Measurements from ENCODE around the gene CMKLR1.

Gene CMKLR1

DNA sequence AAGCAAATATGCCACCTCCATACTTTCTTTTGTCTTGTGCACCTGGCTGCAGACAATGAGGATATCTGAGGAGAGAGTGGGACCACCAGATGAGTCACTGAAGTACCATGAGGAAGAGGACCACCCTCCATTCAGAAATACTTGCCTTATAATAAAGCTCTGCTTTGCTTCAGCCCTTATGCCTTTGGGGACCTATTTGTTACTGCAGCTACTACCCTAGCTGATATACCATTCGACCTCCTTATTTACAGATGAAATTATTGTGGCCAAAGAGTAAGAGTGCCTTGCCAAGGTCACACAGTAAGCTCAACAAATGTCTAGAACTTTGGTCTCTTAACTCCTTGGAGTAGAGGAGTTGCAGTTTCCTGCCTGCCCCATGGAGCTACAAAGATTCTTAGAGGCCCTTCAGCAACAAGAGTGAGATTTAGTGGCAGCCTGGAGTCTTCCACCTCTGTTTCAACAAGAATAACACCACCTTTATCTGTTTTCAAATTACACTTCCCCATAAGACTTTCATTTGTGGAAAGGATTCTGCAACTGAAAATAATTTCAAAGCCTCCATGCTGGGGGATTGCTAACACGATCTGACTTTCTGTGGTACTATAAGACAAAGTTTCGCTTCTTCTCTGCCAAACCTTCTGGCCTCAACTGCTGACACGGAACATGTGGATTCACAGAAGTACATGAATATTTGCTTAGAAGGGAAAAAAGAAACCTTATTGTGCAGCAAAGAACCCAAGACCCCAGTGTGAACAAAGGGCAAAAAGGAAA is 3.6 kb downstream of the CMKLR1 start:
- DNase-seq (ENCODE audit: insufficient read length, low spot score) (no peak), FAIRE-seq (no peak)
- no peak for TF ChIP-seq POLR2A (IDR thresholded peaks at IDR 0.05; ENCODE audit: low read depth, low read length)

DNA sequence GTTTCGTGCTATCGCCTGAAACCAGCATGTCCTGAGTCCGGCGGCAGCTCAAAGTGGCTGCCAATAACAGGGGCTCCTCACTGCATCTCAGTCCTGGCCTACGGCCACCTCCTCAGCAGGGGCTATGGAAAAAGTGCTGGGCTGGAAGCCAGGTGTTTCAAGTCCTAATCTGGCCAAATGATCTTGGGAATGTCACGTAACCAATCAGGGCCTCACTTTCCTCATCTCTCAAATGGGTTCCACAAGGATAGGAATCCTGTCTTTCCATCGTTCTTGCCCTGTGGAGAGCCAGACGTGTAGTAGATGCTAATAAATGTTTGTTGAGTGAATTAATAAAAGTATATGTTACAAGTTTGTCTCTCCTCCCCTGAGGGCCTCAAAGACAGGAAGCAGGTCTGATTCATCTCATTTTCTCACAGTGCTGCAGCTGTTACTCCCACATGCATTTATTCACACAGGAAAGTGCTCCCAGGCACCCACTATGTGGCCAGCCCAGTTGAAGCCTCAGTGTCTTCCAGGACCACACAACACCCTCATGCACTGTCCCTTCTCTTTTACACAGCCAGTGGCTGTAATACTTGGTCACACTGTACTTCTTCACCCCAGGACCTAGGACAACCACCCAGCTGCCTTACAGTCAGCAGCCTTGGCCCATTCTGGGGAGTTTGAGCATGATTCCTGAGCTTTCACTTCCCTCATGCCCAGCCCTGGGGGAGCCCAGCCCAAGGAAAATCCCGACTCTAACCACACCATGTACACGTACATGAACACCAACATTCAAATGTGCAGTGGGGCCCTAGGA is 5.0 kb downstream of the CMKLR1 start:
- FAIRE-seq, result no peak
- DNase-seq (ENCODE audit: insufficient read length, low spot score), result no peak
- no peak for TF ChIP-seq POLR2A (IDR thresholded peaks at IDR 0.05; ENCODE audit: low read depth, low read length)

DNA sequence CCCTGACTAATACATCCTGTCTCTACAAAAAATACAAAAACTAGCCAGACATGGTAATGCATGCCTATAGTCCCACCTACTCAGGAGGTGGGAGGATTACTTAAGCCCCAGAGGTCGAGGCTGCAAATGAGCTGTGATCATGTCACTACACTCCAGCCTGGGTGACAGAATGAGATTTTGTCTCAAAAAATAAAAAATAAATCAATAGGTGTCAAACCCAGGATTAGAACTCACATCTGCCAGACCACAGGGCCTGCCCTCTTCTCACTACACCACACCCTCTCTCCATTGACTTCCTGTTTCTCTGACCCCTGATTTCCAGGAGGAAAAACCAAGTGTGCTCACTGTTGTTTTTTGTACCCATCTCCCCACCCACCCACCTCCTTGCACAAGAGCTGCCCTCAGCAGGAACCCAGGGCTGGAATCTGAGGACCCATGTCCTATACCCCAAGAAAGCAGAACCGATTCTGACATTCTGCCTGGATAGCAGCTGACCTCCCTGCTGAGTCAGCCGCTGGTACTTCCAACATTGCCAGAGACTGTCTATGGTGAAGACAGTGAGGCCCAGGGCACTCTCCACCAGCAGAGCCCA is 6.2 kb downstream of the CMKLR1 start:
- no peak for DNase-seq (ENCODE audit: insufficient read length, low spot score)
- TF ChIP-seq POLR2A (IDR thresholded peaks at IDR 0.05; ENCODE audit: low read depth, low read length), result no peak
- no peak for FAIRE-seq

DNA sequence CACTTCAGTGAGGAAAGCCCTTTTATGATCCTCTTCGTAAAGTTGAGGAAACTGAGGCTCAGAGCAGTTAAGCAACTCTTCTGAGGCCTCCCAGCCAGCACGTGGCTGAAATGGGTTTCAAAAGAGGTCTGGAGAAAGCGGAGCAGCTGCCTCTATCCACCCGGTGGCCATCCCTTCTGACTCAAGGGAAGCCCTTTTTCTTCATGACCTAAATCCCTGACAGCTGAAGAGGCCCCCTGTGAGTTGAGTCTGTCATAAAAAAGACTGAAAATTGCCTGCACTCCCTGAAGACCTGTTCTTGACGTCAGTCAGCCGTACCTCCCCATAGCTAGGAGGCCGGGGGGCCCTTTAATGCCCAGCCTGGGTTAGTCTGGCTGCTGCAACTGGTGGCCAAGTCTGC is 10.7 kb downstream of the CMKLR1 start:
- DNase-seq (ENCODE audit: insufficient read length, low spot score) (no peak), FAIRE-seq (no peak)
- TF ChIP-seq POLR2A (IDR thresholded peaks at IDR 0.05; ENCODE audit: low read depth, low read length), result no peak

DNA sequence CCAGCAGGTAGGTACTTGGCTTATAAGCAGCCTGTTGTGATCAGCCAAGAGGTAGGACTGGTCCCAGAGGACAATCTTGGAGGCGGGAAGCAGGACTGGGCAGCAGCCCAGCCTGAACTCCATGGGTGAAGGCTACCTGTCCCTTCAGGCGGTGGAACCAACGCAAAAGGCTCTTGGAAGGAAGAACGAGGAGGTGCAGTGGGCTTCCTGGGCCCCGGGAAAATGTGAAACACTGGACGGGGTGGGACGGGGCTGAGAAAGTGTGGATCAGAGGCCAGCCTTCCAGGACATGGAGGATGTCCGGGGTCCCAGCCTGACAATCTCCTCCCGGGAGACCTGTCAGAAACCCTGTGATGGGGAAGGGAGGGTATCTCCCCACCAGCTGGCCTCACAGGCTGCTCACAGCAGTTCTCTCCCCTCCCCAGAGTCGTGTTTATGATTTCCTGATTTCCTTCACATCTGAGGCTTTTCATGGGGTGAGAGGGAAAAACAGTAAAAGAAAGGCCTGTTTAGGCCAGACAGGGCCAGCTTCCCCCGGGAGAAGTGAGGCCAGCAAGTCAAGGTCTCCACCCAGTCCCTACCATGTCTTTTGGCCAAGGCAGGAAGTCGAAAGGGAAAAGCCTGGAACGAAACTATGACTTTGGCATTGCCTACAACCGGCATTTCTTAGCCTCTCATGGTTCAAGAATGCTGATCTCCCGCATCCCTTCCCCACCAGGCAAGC is 11.3 kb downstream of the CMKLR1 start:
- TF ChIP-seq POLR2A (IDR thresholded peaks at IDR 0.05; ENCODE audit: low read depth, low read length), result no peak
- FAIRE-seq, result no peak
- DNase-seq (ENCODE audit: insufficient read length, low spot score), result no peak

DNA sequence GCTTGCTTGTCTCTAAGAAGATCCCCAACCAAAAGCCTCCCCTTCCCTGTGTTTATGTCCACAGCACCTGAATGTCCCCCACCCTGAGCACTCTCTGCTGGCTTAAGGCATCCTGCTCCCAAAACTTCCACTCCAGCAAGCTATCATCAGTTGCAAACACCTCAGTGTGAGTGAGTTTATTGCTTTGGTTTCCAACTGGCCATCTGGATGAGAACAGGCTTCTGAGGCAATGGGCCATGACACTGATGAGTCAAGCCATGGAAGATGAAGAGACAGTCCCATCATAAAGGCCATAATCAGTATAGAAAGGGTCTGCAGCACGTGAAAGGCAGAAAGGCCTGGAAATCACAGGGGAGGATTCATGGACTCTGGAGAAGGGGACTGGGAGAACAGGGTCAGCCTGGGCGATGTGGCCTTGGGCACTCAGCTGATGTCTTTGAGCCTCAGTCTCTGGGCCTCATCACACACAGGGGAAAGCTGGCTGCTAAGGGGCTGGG is 12.8 kb downstream of the CMKLR1 start:
- TF ChIP-seq POLR2A (IDR thresholded peaks at IDR 0.05; ENCODE audit: low read depth, low read length), result no peak
- no peak for FAIRE-seq
- DNase-seq (ENCODE audit: insufficient read length, low spot score), result no peak

DNA sequence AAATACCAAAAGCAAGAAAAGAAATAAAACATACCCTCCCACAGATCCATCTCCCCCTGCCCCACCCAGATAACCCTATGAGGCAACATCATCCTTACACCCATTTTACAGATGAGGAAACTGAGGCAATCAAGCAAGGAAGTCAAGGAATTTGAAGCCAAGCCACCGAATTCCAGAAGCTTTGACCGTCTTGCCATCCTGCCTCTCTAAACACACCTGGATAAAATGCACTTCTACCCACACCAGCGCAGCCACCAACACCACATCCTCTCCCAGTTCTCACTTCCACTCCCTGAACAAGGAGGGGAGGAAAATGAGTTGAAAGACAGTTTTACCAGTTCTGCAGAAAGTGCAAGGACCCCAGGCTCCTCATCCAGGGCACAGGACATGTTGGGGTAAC is 13.6 kb downstream of the CMKLR1 start:
- DNase-seq (ENCODE audit: insufficient read length, low spot score) (no peak), FAIRE-seq (no peak)
- no peak for TF ChIP-seq POLR2A (IDR thresholded peaks at IDR 0.05; ENCODE audit: low read depth, low read length)

DNA sequence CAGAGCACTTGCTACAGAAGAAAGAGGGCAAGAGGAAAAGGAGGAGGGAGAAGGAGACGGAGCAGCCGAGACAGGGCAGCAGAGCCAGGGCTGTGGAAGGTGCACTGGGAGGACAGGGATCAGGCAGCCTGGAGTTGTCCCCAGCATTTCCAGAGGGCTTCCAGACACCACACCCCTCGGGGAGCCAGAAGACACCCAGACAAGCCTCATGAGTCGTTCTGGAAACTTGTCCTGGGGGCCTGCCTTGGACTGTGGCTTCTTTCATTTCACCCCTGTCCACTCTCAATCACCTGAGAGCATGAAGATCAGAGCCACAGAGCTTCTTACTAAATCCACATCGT is 14.1 kb downstream of the CMKLR1 start:
- FAIRE-seq, result no peak
- DNase-seq (ENCODE audit: insufficient read length, low spot score), result no peak
- TF ChIP-seq POLR2A (IDR thresholded peaks at IDR 0.05; ENCODE audit: low read depth, low read length), result no peak

DNA sequence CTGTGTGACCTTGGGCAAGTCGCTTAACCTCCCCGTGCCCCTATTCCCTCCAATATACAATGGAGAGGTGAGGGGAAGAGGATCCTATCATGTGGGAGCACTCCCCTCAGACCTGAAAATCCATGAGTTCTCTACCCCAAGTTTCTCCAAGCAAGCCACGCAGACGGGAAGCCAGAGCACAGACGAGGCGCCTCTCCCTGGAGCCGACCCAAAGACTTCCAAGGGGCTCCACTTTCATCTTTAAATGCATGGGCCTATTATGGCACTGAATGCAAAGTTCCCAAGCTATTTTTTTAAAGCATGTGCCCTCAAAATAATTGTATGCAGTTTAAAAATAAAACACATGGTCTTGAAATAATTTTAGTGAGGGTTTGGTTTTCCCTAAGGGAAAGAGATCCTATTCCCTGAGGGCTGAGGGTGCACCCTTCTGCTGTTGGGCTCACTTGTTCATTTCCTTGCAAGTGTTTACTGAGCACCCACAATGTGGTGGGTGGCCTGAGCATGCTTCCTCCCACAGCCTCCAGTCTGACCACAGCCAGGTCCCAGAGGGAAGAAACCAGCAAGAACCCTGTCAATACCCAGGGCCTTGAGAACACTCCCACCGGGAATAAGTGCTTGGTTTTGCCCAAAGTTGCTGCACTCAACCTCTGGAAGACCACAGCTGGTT is 14.6 kb downstream of the CMKLR1 start:
- TF ChIP-seq POLR2A (IDR thresholded peaks at IDR 0.05; ENCODE audit: low read depth, low read length), result no peak
- FAIRE-seq, result no peak

DNA sequence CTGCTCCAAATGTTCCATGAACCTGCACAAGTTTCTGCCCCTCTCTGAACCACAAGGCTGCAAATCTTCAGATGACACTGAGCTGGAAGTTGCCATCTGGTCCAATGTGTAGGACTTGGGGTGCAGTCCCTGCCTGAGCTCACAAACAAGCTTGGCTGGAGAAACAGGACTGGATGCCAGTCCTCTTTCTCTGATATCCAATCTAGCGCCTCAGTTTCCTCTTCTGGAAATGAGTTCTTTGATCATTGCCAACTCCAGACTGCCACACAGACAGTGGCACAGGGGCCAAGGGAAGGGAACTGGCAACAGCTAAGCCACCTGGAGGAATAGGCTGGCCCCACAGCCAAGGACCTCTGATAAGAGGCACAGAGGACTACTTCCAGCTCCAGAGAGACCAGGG is 15.5 kb downstream of the CMKLR1 start:
- FAIRE-seq, result no peak
- TF ChIP-seq POLR2A (IDR thresholded peaks at IDR 0.05; ENCODE audit: low read depth, low read length), result no peak
- no peak for DNase-seq (ENCODE audit: insufficient read length, low spot score)

More for the DNA sequence above, 14.6 kb downstream of the CMKLR1 start:
- DNase-seq (ENCODE audit: insufficient read length, low spot score), result no peak

DNA sequence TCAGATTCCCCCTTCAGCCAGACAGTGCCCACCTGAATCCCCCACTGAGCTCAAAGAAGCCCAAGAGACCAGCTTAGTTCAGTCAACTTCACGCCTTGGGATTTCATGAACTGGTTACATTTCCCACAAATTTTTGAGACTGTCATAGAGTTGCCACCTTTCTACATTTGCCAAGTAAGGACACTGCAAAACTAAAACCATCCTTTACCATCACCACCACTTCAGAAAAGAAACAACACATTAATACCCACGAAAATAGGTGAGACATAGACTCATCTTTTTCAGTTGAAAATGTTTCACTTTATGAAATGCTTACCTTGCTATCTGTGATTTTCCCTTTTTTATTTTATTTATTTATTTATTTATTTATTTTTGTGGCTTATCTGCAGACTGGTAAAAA is 16.1 kb downstream of the CMKLR1 start:
- DNase-seq (ENCODE audit: insufficient read length, low spot score) (no peak), FAIRE-seq (no peak)
- TF ChIP-seq POLR2A (IDR thresholded peaks at IDR 0.05; ENCODE audit: low read depth, low read length), result no peak

DNA sequence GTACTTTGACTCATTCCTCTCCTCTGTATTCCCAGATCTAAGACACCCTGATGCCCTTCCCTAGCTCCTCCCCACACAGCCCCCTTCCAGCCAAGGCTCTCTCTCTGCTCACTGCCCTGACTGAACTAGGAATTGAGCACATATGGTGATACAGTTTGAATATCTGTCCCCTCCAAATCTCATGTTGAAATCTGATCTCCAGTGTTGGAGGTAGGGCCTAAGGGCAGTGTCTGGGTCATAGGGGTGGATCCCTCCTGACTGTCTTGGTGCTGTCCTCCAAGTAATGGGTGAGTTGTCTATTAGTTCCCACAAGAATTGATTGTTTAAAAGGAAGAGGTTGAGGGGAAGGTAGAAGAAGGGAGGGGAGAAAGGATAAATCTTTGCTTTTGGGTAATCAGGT is 17.4 kb downstream of the CMKLR1 start:
- TF ChIP-seq POLR2A (IDR thresholded peaks at IDR 0.05; ENCODE audit: low read depth, low read length), result no peak
- DNase-seq (ENCODE audit: insufficient read length, low spot score) (no peak), FAIRE-seq (no peak)

DNA sequence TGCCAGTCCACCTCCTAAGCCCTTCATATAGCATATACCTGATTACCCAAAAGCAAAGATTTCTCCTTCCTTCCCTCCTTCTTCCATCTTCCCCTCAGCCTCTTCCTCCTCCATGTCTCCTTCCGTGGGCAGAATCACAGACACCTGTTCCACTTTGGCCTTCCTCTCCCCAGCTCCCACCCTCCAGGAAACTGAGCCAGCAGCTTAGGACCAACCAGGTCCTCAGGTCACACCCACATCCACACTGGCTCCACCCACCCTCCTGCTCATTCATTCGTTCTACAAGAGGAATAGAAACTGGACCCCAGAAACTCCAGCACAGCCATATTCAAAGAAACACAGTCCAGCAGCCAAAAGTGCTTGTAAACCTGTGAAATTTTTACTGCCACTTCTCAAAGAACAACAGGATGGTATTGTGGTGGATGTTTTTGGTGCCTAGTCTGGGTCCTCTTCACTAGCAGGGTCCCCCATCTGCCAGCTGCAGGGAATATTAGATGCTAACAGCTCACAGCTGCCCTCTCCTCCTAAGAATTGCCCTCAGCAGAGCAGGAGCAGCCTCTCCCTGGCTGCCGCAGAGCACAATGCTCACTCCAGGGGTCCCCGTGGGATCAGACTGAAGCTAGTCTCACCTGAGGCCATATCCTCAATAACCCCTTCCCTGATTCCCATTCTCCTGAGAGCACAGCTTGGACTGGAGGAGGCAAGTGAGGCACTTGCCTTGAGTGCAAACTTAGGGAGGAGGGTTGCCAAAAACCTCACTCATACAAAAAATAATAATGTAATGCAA is 18.4 kb downstream of the CMKLR1 start:
- no peak for TF ChIP-seq POLR2A (IDR thresholded peaks at IDR 0.05; ENCODE audit: low read depth, low read length)
- FAIRE-seq (no peak), DNase-seq (ENCODE audit: insufficient read length, low spot score) (no peak)

Measured in H54 (cell line).